TTC549 (cell line): ENCODE data around the gene ANKRA2.
A peak's percentile ranks its signal among the peaks of the same experiment; 100 is the strongest.

Experiments
- FAIRE-seq: peaks from 2 replicates; lab custom pipeline; 2012; peaks lifted over from hg19 to GRCh38; lab: Jason Lieb, UNC

ANKRA2 gene, protein sequence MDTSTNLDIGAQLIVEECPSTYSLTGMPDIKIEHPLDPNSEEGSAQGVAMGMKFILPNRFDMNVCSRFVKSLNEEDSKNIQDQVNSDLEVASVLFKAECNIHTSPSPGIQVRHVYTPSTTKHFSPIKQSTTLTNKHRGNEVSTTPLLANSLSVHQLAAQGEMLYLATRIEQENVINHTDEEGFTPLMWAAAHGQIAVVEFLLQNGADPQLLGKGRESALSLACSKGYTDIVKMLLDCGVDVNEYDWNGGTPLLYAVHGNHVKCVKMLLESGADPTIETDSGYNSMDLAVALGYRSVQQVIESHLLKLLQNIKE

DNA sequence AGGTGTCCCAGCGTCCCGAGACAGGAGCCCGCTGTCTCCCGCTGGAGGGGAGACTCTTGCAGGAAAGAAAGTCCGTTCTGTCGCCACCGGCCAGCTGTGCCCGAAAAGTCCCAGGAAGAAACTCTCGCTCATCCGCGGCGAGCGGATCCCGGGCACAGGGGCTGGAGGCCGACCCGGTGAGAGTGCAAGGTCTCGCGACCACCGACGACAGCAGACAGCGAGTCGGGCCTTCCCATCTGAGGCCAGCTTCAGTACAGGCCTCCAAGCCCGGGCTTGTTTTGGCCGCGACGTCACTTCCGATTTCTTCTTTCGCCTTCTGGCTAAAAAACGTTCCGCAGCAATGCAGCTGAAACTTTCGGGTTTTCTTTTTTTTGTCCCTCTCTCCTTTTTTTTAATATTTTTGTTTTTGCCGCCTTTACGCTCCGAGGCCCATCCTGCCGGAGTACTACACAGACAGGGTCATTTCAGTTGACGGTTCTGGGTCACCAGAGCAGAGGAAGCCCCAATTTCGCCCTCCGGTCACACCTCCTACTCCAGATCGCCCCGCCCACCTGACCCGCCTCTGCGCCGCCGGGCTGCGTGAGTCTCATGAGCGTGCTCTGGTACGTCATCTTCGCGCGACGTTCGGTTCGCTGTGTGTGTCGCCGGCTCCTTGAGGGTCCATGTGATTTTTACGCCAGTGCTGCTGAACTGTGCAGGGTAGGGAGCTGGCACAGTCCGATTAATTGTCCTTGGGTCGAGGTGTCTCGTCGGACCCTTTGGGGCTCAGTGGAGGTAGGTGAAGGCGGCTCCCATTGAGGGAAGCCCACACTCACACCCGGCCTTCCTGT is at the start of gene ANKRA2, which contains the start of gene UTP15:
ANKRA2 (minus strand) TSS at position 501 of the 830 bp plus-strand sequence. CDS start 2,758 bp downstream, outside the sequence.
UTP15 (plus strand) TSS at position 605 of the 830 bp plus-strand sequence. CDS start 1,602 bp downstream, outside the sequence.
- FAIRE-seq, result peak; percentile 31

DNA sequence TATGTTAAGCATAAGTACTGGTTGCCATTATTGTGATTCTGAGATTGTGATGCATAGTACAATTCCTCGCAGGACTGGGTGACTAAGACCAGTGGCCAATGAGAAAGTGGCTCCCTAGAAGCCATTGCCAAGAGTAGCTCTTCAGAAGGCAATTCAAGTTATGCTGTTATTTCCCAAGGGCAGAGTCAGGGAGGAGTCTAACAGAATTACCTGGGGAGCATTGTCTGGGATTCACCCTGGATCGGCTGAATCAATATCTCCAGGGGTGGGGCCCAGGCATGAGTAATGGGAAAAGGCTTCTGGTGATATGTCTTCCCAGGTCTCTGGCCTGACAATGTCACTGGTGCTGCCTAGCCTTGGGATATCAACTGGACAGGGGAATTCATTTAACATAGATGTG is 49.6 kb upstream of the ANKRA2 start:
- FAIRE-seq, result no peak

DNA sequence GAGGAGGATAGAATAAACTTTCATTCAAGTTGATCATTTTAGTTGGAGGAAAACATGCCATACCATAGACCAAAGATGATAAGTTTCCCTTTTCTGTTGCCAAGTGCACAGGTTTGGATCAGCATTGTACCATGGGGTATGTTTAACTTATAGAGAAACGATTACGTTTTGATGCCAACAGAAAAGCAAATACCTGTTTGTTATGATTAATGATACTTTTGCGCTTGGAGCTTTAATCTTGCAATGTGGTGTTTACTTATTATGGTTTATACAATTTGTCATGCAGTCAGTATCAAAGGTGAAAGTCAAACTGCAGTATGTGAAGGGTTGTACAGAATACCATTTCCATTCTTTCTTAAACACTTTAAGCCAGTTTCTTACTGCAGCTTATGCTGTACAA is 47.4 kb upstream of the ANKRA2 start:
- FAIRE-seq, result no peak

DNA sequence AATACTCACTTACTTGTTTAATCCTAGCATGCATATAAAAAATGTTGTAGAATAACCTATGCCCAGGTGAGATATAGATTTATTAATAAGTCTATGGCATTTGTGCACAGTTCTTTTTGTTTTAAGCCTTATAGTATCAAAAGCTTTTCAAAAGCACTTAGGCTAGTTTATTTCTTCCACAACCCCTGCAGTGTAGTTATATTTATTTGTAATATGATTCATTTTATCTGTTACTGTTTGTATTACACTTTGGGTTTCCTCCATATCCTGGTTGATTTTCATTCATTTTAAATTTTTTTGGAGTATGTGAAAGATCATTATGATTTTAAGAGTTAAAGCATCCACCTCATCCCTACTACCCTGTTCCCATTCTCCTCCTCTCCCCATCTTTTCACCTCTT is 41.8 kb upstream of the ANKRA2 start:
- FAIRE-seq, result no peak

DNA sequence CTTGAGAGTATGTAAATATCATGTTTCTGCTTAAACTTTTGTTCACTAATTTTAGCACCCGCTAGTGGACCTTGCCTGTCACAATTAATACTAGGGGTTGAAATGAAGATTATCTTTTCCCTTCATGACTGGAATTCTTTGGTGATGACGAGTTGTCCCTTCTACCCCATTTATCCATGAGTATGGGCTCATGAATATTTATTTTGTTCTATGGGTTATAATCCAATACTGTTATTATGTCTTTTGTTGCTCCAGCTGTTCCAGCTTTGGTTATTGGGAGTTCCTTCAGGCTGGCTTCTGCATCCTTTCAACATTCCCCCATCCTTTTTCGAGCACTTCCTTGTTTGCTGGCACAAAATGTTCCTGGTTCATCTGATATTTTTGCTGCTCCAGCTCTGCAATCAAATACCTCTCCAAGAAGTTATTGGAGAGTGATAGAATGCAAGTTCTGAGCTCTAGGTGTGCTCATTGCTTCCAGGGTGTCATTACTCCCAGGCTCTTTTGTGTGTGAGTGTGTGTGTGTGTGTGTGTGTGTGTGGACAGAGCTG is 40.8 kb upstream of the ANKRA2 start:
- FAIRE-seq, result no peak

DNA sequence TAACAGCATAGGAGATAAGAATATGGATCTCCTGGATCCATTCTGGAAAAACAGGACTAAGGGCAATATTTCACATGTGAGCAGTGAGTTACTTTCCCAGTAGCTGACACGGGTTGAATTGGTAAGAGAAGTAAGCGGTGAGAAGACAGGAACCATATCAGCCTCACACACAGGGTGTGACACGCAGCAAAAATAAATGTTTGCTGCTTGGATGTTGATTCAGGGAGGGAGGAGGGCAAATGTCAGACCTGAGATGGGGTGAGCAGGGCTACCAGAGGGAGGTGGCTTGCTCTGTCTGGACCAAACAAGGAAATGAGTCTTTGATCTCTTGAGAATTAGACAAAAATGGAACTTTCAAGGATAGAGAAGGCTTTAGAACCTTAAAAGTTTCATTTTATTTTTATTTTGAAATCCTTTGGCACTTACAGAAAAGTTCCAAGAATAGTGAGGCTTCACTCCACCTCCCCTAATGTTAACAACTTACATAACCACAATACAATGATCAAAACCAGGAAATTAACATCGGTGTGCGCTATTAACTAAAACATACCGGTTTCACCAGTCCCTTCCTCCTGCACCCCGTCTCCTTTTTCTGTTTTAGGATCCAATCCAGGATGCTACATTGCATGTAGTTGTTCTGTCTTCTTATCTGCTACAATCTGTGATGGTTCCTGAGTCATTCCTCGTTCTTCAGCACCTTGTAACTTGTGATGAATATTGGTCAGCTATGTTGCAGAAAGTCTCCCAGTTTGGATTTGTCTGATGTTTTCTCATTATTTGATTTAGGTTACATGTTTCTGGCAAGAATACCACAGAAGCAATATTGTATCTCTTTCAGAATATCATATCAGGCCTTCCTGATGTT is 40.0 kb upstream of the ANKRA2 start:
- FAIRE-seq, result no peak

DNA sequence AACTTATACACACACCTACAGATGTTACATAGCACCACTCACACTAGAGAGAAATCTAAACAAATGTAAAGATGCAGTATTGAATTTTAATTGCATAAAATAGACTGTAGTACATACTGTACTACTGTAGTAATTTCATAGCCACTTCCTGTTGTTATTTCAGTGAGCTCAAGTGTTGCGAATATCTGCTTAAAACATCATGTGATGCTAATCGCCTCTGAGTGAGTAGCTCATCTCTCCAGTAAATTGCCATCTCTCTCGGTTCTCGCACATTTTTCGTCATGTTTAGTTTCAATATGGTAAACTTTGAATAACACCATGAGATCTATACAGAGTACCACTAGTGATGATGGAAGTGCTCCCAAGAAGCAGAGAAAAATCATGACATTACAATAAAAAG is 38.6 kb upstream of the ANKRA2 start:
- no peak for FAIRE-seq

DNA sequence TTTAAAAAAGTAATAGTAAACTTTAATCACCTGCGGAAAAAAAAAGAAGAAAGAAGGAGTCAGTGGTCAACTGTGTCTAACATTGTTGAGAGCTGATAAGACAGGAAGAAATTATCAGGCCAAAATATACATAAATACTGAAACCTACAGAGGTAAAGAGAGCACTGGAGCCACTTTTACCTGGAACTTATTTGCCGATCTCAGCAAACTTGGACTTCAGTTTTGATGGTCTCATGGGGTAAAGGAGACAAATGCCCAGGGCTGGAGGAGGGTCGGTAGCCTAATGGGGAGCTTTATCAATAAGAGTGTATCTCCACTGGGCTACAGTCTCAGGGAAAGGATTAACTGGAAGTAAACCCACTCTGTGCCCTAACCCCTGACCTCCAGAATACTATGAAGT is 33.9 kb upstream of the ANKRA2 start:
- no peak for FAIRE-seq

DNA sequence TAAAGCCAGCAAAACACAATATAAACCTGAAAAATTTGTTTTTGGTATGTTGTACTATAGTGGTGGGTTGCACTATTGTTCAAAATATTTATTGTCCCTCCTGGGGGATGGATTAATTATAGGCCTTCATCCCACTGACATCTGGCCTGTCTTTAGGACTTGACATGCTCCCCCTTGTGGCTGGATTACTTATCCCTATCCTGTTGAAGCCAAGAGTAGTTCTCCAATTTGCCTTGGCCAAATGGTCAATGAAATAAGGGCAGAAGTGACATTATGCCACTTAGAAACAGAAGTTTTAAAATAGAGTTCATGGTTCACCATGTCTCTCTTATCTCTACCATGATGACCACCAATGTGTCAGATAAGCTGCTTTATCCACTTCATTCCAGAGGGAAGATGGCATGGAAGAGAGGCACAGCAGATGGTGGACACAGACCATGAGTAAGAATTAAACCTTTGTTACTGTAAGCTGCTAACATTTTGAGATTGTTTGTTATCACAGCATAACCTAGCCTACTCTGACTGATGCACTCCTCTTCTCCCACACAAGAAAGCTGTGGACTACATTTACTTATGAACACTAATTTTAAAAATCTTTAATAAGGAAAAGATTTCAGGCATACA is 31.4 kb upstream of the ANKRA2 start:
- FAIRE-seq, result no peak

DNA sequence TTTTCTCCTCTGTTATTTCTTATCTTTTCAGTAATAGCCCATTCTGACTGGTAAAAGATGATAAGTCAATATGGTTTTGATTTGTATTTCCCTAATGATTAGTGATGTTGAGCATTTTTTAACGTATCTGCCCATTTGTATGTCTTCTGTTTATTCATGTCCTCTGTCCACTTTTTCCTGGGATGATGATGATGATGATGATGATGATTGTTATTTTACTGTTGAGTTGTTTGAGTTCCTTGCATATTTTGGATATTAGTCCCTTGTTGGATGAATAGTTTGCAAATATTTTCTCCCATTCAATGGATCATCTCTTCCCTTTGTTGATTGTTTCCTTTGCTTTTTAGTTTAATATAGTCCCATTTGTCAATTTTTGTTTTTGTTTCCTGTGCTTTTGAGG is 27.1 kb upstream of the ANKRA2 start:
- no peak for FAIRE-seq

DNA sequence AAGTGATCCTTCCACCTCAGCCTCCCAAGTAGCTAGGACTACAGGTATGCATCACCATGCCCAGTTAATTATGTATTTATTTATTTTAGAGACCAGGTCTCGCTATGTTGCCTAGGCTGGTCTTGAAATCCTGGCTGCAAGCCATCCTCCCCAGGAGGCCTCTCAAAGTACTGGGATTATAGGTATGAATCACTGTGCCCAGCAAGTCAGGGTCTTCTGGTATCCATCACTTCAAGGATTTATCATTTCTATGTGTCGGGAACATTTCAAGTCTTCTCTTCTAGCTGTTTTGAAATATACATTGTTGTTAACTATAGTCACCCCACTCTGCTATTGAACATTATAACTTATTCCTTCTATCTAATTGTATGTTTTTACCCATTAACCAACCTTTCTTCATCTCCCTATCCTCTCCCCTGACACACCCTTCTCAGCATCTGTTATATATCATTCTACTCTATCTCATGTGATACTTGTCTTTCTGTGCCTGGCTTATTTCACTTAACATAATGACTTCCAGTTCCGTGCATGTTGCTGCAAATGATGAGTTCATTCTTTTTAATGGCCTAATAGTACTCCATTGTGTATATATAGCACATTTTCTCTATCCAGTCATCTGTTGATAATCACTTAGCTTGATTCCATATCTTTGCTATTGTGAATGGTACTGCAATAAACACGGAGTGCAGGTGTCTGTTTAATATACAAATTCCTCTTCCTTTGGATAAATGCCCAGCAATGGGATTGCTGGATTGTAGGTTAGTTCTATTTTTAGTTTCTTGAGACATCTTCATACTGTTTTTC is 26.5 kb upstream of the ANKRA2 start:
- no peak for FAIRE-seq

DNA sequence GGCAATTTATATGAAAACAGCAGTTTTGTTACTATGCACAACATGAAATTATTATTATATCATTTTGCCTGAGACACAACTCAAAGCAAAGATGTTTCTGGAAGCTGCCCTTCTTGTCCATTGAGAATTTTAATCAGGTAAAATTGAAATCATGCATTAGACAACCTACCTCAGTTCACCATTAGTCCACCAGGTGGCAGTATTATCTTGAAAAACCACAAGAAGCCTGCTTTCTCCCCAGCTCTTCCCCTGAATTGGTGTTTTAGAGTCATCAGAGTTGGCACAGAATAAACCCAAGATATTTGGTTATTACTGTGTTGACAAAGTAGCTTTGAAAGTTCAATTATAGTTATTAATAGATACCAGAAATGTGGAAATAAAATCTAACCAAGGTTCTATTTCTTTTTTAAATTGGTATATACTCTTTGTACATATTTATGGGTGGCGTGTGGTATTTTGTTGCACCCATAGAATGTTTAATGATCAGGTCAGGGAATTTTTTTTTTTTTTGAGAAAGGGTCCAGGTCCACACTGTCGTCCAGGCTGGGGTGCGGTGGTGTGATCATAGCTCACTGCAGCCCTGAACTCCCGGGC is 25.8 kb upstream of the ANKRA2 start:
- peak; percentile 91 for FAIRE-seq

DNA sequence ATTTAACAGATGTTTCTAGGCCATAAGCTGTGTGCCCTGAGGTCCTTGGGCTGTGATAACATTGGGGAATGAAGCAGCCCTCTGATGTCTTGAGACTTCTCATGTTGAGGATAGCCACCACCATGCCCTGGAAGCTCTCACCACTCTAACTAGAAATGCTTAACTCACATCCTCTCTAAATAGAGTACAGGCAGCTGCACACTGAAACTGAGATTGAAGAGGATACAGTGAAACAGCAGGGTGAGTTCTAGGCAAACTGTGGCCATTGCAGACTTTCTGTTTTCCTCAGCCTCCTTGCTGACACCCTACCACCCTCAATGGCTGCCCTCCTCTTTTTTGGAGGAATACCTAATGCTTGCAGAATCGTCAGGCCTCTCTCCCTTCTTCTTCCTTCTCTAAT is 22.5 kb upstream of the ANKRA2 start:
- no peak for FAIRE-seq

DNA sequence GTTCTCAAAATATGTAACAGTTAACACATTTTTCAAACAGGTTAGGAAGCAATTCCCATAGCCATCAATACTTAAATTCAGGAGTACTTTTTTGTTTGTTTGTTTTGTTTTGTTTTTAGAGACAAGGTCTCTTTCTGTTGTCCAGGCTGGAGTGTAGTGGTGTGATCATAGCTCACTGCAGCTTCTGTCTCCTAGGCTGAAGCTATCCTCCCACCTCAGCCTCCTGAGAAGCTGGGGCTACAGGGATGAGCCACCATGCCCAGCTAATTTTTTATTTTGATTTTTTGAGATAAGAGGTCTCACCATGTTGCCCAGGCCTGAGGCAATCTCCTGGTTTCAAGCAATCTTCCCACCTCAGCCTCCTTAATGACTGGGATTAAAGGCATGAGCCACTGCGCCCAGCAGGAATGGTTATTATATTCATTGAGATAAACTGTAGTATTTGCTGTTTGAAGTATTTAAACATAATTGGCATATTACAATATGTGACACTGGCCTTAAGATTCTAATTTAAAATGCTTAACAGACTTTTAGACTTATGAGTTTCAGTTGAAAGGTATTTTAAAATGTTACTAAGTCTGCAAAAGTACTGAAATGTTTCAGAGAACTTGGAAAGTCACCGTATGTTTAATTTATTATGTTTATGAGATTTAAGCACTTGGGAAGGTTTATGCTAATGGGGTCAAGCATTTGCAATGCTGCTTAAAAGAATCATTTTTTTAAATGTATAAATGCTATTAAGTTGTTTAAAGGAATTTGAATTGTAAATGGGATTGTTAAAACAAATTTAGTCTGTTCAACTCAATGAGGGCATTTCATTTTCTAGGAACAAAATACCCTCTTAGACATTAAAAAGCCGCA is 17.1 kb upstream of the ANKRA2 start:
- FAIRE-seq, result no peak

DNA sequence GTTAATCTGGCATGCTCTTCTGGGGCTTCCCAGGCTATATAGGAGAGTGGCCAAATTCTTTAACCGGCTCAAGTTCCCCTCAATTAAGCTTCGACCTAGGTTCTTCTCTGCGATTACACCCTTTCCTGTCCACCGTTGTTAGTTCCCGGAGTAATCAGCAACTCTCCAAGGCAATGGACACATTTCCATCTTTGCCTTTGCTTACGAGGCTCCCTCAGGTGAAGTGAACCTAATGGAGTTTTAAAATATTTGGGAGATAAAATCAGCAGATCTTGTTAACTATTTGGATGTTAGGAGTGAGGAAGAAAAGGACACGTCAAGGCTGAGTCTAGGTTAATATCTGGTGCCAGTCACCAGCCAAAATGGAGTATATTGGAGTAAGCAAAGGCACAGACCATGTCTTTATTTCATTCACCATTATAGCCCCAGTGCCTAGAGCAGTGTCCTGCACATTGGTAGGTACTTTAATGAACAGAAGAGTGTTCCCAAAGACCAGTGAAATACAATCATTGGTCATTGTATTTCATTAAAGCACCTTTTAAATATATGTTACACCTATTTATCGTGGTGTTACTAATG is 619 bp upstream of the ANKRA2 start:
- no peak for FAIRE-seq

DNA sequence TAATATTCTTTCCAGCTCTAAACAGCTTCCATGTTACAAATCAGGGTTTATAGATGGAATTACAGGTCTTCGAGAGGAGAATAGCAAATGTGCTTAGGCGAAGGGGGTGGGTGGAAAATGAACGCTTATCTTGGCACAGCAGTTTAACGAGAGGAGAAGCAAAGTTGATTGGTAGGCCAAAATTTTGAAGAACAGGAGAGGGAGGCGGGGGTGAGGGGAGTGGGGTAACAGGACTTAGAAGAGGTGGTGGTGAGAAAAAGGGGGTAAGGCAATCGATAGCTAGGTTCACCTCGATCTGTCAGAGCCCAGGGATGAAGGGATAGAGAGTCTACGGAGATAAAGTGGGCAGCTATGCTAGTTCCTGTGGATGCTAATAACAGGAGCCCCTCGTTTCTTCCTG is 764 bp downstream of the ANKRA2 start:
- no peak for FAIRE-seq

DNA sequence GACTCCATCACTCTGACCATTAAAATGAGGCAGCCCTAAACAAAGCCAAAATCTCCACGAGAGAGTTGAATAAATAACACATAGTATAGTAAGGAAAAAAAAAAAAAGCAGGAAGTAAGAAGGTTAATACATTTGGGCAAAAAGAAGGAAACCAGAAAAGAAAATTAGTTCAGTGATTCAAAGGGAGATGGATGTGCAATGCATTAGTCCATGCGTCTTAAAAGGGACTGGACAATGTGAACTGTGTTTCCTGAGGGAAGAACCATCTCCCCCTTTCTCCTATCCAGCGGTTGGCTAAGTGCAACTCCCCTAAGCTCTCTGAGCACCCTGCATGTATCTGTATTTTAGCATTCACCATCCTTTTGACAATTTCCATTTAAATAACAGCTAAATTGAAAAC is 1.4 kb downstream of the ANKRA2 start:
- no peak for FAIRE-seq

DNA sequence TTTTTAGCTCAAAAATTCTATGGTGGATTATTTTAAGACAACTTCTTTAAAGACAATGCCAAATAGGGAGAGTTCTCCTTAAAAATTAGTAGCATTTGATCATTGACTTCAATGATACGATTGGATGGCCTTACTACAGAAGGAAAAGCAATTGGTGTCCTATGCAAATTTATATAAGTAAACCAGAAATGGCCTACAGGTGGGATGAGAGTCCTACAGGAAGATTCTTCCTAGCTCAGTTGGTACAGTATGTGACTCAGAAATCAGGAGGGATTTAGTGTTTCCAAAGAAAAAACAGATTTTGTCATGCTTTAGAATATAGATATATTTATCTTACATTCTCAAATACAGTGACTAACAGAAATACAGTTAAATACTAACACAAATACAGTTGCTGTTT is 6.5 kb downstream of the ANKRA2 start:
- no peak for FAIRE-seq

DNA sequence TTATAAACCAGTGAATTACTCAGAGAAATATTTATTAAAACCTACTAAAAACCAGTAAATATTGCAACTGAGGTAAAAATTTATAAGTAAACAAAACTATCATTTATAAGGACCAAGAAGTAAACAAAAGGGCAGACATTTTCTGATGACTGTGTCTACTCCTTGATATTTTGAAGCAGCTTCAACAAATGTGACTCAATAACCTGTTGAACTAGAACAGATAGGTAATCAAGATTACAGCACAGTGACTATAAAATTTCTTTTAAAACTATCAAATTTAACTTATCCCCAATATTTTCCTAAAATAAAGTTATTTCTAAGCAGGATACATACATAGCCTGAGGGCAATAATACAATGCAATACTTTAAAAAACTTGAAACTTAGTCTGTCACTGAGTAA is 12.8 kb downstream of the ANKRA2 start:
- FAIRE-seq, result no peak
